Measurements from ENCODE around the gene TTBK2. TPM values are rescaled to one million over a fixed set of nuclear protein-coding genes. Genes with fewer than 3 reads are reported as not detected.
A peak's percentile ranks its signal among the peaks of the same experiment; 100 is the strongest.

The TTBK2 gene
- total RNA-seq, 1 experiment from 2014 or later, result 10.6 TPM

GRCh38 chr15:42846647-42847046 is 73.9 kb downstream of the TTBK2 start:
- no peak overlapping the region for H4K5ac ChIP-seq (ENCODE audit: insufficient read length, low read depth, low read length)
- H2AK5ac ChIP-seq (ENCODE audit: insufficient read length, low read length), result no peak overlapping the region
- no peak overlapping the region for H3K23ac ChIP-seq (ENCODE audit: insufficient read length, low read depth, low read length)
- H2BK20ac ChIP-seq (ENCODE audit: low read depth, low read length, poor library complexity, severe bottlenecking), result no peak overlapping the region
- no peak overlapping the region for H3K4me3 Mint-ChIP-seq
- no peak for DNase-seq
- H3K4me1 ChIP-seq (ENCODE audit: insufficient read depth, low read length), result no peaks in the 10 kb centered on the region; the same call in 1 of the 2 replicates
- H3K79me2 ChIP-seq (ENCODE audit: insufficient read depth, low read length), result no peaks in the 10 kb centered on the region
- no peak overlapping the region for H2BK15ac ChIP-seq (ENCODE audit: low read depth, low read length)
- no CpG with 5 or more reads among the region's 1 CpG for WGBS (ENCODE audit: extremely low coverage, insufficient read length, low lambda C conversion rate)
- no peaks in the 10 kb centered on the region for H3K9me3 ChIP-seq (ENCODE audit: control insufficient read depth, low read depth, low read length)
- H3K9ac ChIP-seq (ENCODE audit: extremely low read depth, insufficient read length, low read length), result no peak overlapping the region
- no peak overlapping the region for H3K18ac ChIP-seq (ENCODE audit: insufficient read length, low read depth, low read length)
- H3K23me2 ChIP-seq (ENCODE audit: insufficient read length, low read depth, low read length, poor library complexity, severe bottlenecking), result no peaks in the 10 kb centered on the region
- H2BK5ac ChIP-seq (ENCODE audit: insufficient read length, low read length), result no peak overlapping the region
- H3K14ac ChIP-seq (ENCODE audit: insufficient read depth, low read length), result no peak overlapping the region
- peaks cover 4 to 8% of the 10 kb centered on the region in 2 experiments for H3K9me3 Mint-ChIP-seq
- H3K79me1 ChIP-seq (ENCODE audit: insufficient read depth, low read depth, low read length, poor library complexity, severe bottlenecking), result no peaks in the 10 kb centered on the region
- H4K20me1 ChIP-seq (ENCODE audit: control insufficient read depth, insufficient read depth, insufficient read length), result no peaks in the 10 kb centered on the region
- H3T11ph ChIP-seq (ENCODE audit: low read length), result no peak overlapping the region
- no peak overlapping the region for H2BK120ac ChIP-seq (ENCODE audit: low read depth, low read length, poor library complexity, severe bottlenecking)
- H4K8ac ChIP-seq (replicated peaks; ENCODE audit: insufficient read length, low read depth, low read length), result no peak overlapping the region
- no peaks in the 10 kb centered on the region for H3K27me3 Mint-ChIP-seq (ENCODE audit: low read depth)
- H3K4me1 Mint-ChIP-seq, result peaks cover 4 to 8% of the 10 kb centered on the region in 2 experiments
- no peak overlapping the region for H3K56ac ChIP-seq (ENCODE audit: insufficient read length, low read depth, low read length)
- H2AFZ ChIP-seq (ENCODE audit: low read length), result no peak overlapping the region
- H4K91ac ChIP-seq (ENCODE audit: insufficient read length, low read depth, low read length), result no peak overlapping the region
- H3K36me3 Mint-ChIP-seq (ENCODE audit: insufficient read depth in 1 of 3, low read depth in 3 of 3), result peaks cover 5 to 14% (median 8%) of the 10 kb centered on the region in 3 experiments
- peak overlapping the region in 1 of 3 experiments; percentile 84; a peak in 2 of 7 replicates for H3K27ac Mint-ChIP-seq
- no peaks in the 10 kb centered on the region for H3K27me3 ChIP-seq (ENCODE audit: insufficient read depth, low read length)
- no peak overlapping the region for H3K27ac ChIP-seq (ENCODE audit: insufficient read length, low read depth, low read length)
- H2BK12ac ChIP-seq (ENCODE audit: insufficient read length, low read depth, low read length), result no peak overlapping the region
- H3K4ac ChIP-seq (ENCODE audit: low read depth, low read length), result no peak overlapping the region
- no peak overlapping the region for H3K4me2 ChIP-seq (ENCODE audit: insufficient read depth, insufficient read length, low read length)
- TF ChIP-seq CTCF (conservative IDR thresholded peaks at IDR 0.05), result no peak

Measured in H9 (cell line).